Fibroblast of skin of back (primary cell): Measurements from ENCODE around the gene SERPINB10. TPM values are rescaled to one million over a fixed set of nuclear protein-coding genes. Genes with fewer than 3 reads are reported as not detected.

Experiments used
- DNase-seq: peaks from one replicate; pipeline ENCODE4 v3.0.0-alpha.2; 2013
- polyA plus RNA-seq, 2 experiments: library from polyadenylated mRNA; unstranded; fragments of 120-200 nt; gene quantifications; one replicate each; pipeline ENCODE4 v1.2.1, GENCODE V29; 2013; ENCODE audit not compliant: insufficient read length in 2 of 2

Gene SERPINB10, protein sequence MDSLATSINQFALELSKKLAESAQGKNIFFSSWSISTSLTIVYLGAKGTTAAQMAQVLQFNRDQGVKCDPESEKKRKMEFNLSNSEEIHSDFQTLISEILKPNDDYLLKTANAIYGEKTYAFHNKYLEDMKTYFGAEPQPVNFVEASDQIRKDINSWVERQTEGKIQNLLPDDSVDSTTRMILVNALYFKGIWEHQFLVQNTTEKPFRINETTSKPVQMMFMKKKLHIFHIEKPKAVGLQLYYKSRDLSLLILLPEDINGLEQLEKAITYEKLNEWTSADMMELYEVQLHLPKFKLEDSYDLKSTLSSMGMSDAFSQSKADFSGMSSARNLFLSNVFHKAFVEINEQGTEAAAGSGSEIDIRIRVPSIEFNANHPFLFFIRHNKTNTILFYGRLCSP
- not detected for polyA plus RNA-seq (2013, experiment 1 of 2; ENCODE audit: insufficient read length)
- not detected for polyA plus RNA-seq (2013, experiment 2 of 2; ENCODE audit: insufficient read length)

DNA sequence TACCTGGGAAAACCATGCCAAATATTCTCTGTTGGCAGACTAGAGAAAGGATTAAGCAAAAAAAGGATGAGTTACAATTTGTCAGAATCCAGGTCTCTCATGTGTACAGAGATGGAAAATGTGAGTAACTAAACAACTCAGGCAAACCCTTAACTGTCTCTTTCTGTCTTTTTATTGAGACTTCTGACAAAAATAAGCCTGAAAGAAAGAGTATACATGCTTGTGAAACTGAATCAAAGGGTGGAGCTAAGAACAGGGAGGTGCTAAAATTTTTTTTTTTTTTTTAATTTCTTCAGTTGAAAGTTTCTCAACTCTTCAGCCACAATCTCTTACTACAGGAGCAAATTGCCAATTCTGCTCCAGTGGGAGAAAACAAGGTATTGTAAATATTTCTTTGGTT lies at the start of gene SERPINB10:
Gene SERPINB10, plus strand, starts transcription at position 295 of the 400 bp plus-strand sequence. CDS start 7,553 bp downstream, outside the sequence.
- no peak for DNase-seq

DNA sequence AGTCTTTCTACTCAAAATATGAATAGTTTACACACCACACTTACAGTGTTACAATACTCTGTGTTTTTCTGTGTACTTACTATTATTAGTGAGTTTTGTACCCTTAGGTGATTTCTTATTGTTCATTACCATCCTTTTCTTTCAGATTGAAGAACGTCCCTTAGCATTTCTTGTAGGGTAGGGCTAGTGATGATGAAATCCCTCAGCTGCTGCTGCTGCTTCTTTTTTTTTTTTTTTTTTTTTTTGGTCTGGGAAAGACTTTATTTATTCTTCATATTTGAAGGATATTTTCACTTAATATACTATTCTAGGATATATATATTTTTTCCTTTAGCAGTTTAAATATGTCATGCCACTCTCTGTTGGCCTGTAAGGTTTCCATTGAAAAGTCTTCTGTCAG lies 49.3 kb upstream of the SERPINB10 start:
- DNase-seq, result no peak

DNA sequence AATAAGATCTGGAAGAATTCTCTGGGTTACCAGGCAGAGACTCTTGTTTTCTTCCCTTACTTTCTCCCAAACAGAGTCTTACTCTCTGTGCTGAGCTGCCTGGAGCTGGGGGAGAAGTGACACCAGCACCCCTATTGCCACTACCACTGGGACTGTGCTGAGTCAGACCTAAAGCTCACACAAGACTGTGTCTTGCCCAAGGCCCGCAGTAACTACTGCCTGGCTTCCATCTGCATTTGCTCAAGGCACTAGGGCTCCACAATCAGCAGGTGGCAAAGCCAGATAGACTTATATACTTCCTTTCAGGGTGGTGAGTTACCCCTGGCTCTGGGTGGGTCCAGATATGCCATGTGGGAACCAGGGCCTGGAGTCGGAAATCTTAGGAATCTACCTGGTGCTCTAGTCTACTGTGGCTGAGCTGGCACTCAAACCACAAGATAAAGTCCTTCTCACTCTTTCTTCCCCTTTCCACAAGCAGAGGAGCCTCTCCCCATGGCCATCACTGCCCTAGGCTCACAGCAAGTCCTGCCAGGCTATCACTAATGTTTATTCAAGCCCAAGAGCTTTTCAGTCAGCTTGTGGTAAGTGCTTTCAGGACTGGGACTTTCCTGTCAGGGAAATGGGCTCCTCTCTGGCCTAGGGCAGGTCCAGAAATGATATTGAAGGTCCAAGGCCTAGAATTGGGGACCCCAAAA lies 47.8 kb upstream of the SERPINB10 start:
- no peak for DNase-seq

DNA sequence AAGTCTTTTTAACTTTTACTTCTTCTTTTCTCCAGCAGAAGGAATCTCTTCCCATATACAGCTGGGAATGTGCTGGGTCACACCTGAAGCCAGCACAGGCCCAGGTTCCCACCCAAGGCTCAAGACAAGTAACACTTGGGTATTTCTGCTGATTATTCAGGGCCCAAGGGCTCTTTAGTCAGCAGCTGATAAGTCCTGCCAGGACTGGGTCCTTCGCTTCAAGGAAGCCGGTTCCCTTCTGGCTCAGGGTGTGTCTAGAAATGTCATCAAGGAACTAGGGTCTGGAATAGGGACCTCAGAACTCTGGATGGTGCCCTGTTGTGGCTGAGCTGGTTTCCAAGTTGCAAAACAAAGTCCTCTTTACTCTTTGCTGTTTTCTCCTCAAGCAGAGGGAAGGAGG lies 47.2 kb upstream of the SERPINB10 start:
- DNase-seq, result no peak

DNA sequence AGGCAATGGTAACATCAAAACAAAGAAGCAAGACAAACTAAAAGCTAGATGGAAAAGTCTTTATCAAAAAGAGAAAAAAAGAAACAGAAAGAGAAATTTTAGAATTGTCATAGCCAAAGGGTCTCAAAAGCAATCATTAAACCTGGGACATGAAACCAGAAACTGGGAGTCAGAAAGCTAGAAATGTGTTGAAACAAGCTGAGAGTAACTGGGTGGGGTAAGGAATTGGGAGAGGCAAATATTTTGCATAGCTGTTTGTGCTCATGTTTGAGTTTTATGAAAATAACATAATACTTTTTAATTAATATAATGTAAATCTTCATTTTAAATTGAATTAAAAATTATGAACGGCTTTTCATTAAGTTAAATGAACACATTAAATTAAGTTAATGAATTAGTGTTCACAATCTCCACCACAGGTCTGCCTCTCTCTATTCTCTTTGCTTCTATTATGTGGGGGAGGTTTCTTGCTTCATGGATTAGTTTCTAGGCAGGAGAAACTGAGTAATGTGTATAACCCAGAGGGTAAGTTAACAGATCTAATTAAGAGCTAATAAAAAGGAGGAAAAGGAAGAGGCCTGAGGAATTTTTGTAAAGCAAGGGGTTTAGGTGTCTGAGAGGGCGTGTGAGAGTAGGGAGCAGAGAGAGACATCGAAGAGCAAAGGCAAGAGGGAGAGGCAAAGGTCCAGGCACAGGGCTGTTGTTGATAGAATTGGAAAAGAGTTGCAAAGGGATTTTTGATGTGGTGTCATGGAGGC lies 40.2 kb upstream of the SERPINB10 start:
- no peak for DNase-seq

DNA sequence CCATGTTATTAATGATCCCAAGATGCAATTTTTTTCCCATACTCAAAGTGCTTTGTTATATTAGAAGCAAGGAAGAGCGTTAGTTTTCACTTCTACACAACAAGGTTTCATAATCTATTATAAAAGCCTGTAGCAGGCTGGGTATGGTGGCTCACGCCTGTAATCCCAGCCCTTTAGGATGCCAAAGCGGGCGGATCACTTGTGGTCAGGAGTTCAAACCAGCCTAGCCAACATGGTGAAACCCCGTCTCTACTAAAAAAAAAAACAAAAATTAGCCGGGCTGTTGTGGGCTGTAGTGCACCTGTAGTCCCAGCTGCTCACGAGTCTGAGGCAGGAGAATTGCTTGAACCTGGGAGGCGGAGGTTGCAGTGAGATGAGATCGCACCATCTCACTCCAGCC lies 39.2 kb upstream of the SERPINB10 start:
- DNase-seq, result no peak

DNA sequence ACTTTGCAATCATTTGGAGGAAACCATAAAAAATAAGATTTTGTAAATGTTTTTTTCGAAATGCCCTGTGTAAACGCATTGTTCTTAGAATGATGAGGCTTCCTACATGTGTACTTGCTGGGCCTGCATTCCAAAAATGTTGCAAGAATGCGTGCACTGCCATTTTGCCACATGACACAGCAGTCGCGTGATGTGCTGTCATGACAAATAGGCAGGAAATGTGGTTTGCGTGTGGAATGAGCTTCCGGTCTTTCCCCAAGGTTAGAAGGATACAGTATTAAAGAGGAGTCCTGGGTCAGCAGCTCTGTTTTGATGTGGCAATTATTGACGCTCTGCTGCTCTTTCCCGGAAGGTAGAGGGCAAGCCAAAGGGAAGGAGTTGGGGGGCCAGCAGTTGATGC lies 38.4 kb upstream of the SERPINB10 start:
- peak; percentile 91 for DNase-seq

DNA sequence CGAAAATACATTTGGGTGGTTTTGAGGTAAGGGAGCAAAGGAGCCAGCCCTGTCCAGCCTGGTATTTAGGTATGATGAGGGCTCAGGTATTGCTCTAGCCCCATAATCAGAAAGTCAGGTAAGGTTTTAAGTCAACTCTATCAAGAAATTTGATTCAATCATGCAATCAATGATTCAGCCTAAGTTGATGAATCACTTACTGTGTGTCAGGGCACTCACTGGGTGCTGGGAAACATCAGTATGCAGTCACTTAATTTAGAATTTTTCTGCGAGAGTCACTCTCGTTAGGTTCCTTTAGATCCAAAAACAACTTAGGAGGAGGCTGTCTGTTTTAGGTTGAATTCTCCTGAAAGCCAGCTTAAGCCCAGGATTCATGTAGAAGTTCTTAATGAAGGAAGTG lies 37.9 kb upstream of the SERPINB10 start:
- peak; percentile 61 for DNase-seq

DNA sequence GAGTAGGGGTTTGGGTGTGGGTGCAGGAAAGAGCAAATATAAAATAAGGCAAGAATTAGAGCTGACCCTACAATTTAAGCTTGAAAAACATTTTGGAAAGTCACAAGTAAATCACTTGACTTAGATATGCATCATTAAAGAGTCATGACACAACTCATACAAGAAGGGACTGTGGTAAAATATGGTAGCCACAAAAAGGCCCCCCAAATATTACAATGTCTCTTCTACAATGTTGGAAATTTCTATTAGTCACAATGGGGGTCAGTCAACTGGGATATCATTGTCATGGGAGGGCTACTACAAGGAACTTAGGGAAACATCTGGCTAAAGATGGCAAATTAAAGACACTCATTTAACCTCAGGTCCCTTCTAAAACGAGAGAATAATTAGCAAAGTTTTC lies 35.9 kb upstream of the SERPINB10 start:
- DNase-seq, result no peak

DNA sequence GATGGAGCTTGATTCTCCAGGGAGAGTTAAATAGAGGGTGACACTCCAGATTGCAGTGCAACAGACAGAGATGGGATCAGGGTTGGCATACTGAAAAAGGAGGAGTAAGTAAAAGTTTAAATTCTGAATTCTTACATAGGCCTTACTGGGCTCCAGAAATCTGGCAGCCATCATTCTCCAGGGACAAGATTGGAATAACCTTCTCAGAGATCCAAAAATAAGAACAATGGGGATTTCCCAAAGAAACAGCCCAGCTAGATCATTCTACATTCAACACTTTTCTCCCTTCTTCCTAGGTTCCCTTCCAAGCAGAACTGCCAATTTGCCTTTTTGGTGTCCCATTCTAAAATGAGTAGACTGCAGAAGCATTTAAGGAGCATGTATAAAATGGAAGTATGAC lies 35.2 kb upstream of the SERPINB10 start:
- no peak for DNase-seq

DNA sequence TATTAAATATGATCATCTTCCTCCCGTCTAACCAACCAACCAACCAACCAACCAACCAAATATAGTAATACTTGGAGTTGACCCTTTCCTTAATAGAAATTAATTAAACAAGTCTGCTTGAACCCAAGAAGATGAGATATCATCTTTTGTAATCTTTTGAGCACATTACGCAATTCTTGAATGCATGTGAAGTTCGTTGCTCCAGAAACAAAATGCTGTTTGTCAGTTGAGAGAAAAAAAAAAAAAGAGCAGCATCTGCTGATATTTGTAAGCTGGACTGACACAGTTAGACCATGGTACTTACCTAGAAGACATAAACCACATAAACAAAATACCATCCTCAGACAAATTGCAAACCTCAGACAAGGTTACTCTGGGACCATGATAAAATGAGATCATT lies 29.4 kb upstream of the SERPINB10 start:
- DNase-seq, result no peak

DNA sequence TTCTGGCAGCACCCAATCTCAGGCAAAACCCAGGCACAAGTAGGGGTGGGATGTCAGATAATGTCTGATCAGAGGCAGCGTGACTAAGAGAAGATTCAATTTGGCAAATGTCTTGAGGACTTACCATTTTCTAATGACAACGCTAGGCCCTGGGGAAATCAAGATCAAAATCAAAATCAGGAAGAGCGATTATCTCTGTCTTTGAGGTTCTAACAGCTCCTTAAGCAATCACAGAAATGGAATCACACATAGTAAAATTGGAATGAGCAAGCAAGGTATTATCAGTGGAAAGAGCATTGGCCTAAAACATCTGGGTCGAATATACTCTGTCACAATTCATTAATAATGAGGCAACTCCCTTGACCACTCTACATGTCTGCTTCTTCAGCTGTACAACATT lies 28.8 kb upstream of the SERPINB10 start:
- DNase-seq, result no peak

DNA sequence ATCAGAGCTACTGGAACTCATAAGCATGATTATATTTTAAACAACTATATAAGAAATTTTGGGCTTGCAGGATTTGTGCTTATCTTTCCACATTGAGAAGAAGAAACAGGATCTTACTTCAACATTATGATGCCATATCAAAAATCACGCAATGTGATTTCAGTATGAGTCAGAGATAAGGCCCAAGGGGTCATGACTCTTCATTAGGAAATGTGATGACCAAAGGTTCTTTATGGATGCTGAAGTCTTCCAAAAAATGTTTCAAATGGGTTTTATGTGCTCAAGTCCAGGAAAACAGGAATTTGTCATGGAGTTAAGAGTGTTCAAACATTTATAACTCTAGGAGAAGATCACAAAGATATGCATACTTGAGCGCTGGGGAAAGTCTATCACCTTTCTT lies 28.0 kb upstream of the SERPINB10 start:
- no peak for DNase-seq

DNA sequence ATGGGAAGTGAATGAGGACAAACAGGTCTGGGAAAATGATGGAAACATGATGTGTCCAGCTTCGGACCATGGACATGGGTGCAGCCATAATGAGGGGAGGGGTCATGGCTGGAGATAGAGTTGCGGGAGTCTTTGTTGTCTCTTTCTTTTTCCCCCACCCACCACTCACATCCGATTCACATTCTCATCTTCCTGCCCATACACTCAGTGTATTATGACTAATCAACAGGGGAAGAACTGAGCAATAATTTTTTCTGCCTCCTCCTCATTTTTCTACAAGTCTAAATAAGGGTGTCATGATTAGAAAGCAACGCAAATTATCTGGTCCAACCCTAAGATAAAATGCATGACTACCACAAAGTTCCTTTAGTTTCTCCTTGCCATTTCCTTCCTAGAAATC lies 25.9 kb upstream of the SERPINB10 start:
- peak; percentile 54 for DNase-seq

DNA sequence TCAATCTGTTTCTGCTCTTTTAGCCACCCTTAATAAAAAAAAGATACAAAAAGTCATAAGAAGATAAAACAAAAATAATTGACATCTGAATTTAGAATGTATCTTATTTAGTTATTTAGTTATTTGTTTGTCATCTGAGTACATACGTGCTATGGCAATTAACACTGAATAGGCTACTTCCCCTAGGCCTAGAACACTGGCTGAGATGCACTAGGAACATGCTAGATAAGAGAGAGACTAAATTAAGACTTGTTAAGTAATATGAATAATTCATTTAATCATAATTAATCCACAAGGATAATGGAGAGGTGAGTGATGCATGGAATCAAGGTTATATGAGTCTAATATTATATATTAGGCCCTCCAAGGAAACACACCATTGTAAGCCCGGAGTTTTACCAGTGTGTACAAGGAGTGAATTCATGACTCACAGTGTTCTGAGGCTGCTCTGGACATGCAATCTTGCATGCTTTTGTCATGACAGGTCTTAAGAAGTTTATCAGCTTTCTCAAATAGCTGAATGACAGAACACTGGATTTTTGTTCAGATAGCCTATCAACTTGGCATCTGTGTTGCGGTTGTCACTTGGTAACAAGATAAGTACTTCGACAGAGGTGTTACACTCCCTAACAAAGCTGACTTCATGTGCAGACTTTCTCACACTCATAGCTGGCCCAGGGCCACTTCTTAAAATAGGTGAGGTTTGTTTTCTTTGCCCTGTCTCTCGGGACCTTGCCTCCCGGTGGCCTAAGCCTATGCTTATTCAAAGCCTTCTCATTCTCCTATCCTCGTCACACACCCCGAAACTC lies 25.2 kb upstream of the SERPINB10 start:
- DNase-seq, result peak; percentile 93

DNA sequence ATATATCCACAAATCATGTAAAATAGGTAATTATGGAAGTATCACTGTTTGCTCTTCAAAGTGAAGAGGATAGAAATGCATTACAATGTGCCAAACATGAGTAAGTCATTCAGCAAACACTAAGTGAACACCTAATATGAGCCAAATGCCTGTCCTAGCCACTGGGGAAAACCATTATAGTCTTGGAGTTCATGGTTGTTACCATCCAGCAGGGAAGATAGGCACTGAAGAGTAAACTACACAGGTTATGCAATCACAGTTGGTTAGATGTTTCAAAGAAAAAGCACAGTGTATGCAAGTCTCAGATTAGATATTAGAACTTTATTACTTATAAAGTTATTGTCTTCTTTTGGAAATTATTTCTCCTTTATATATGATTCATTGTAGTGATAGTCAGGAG lies 24.1 kb upstream of the SERPINB10 start:
- no peak for DNase-seq

DNA sequence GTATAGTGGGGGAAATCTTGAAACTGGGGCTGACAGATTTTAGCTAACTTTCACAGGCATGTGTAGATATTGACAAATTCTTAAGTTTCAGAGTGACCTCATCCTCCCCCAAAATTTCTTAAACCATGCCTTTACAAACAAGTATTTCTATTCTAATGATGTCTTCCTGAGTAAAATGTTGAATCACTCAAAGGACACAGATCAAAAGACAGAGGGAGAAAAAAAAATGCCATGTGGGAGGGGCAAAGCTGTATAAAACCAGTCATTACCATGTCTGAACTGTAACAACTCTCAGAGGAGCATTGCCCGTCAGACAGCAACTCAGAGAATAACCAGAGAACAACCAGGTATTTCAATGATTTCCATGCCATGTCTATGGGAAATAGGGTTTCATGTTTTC lies 20.3 kb upstream of the SERPINB10 start, which contains the start of gene SERPINB2:
Gene SERPINB2, plus strand, starts transcription at position 282 of the 400 bp plus-strand sequence. CDS start 3,740 bp downstream, outside the sequence.
- DNase-seq, result peak; percentile 35

DNA sequence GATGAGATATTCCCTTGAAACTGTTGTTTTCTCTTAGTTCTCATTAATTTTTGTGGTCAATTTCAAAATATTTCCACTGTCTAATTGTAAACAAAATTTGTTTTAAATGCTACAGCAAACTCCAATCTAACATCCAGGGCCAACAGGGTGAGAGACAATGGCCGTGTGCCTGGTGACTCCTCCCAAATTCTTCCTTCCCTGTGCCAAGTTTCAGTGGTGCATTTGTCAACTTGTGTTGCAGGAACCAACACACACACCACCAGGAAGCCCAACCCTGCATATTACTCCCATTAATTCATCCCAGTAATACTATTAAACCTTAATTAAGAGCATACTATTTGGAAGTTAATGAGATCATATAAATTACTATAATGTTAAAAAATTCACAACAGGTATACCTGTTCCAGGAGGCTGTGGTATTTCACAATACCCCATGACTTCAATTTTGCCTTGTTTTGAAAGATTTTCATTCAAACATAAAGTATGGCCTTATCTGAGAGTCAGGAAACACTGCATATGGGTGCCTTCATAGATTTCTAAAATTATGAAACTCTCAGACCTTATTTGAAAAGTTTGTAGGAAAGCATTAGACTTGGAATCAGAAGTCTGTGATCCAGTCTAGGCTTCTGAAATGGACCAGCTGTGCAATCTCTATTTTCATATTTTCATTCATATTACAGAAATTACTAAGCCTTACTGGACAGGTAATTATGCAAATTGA lies 19.1 kb upstream of the SERPINB10 start:
- DNase-seq, result no peak

DNA sequence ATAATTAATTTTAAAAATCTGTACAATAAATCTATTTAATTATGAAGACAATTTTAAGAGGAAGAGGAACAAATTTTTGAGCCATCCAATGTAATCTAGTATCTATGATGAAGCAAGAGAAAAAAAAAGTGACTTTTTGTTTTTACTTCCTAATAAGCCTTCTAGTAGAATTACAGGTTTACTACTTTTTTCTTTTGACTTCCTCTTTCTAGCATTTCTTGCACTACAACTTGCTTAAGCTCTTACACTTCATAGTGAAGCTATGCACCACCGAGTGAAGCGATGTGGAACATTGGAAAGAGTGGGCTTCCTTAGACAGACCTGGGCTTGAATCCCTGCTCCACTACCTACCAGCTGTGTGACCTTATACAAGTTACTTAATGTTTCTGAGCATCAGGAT lies 18.1 kb upstream of the SERPINB10 start:
- no peak for DNase-seq

DNA sequence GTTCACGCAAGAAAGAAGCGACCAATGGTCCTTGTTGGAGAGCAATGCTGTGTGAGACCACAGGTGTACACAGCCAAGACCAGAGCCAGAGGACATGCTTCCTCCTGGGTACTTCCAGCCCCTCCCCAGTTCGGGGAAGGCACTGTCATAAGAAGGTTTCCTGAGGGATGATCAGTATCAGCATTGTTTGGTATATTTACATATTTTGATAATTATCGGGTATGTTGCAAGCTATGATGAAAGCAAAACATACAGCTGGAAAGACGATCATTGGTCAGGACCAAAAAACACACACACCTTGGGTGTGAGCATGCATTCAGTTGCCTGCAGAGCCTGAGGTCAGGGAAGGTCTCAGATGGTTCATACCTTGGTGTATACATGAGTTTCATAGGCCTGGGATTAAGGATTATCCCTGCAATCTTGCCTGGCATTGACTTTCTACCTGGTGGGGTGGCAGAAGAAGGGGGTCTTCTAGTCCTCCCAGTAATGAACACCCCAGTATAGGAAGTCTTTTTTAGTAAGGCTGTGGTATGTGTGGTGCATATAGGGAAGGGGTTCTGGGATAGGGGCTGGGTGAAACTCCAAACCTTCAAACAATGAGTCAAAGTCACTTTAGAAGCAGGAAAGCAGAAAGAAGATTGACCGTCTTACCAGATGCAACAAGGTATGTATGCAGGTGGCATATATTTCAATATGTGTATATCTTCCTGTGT lies 17.4 kb upstream of the SERPINB10 start:
- no peak for DNase-seq

DNA sequence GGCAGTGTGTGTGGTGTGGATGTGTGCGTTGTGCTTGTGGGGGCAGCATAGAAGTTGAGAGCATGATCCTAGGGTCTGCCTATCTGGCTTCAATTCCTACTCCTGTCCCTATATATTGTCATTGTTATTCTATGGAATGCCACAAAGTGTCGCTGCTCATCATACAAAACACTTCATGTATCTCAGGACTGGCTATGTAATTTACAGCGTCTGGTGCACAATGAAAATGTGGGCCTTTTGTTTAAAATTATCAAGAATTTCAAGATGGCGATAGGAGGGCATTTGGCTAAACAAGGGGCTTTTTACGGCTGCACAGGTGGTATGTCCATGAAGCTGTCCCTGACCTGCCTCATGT lies 16.8 kb upstream of the SERPINB10 start:
- peak; percentile 24 for DNase-seq
